Sigmoid colon (tissue), 4 donors: ENCODE results near the gene TLCD3A.

ENCODE experiments used
- EP300 ChIP-seq, 4 donors: sonication (generic); formaldehyde crosslinking; IDR thresholded peaks; one replicate each; pipeline ENCODE4 v1.6.1; 2017; ENCODE audit warnings: antibody characterized with exemption in 4 of 4
- POLR2A ChIP-seq, 2 donors: fragments of 450-650 bp; IDR thresholded peaks; one replicate each; pipeline ENCODE4 v1.6.1; 2016; ENCODE audit warnings: antibody characterized with exemption in 2 of 2, mild to moderate bottlenecking in 2 of 2, moderate library complexity in 2 of 2
- POLR2AphosphoS5 ChIP-seq, 4 donors: sonication (generic); formaldehyde crosslinking; IDR thresholded peaks; one replicate each; pipeline ENCODE4 v1.6.1; 2017; ENCODE audit warnings: antibody characterized with exemption in 4 of 4
- TF ChIP-seq, protein P1 (sequence below), 4 experiments: fragments of 450-650 bp in 3 of 4; fragments of 200-600 bp in 1 of 4; IDR thresholded peaks; one replicate each; pipeline ENCODE4 v1.5.1; 2016 to 2019; ENCODE audit warnings: antibody characterized with exemption in 4 of 4, mild to moderate bottlenecking in 3 of 4, moderate library complexity in 2 of 4

DNA sequence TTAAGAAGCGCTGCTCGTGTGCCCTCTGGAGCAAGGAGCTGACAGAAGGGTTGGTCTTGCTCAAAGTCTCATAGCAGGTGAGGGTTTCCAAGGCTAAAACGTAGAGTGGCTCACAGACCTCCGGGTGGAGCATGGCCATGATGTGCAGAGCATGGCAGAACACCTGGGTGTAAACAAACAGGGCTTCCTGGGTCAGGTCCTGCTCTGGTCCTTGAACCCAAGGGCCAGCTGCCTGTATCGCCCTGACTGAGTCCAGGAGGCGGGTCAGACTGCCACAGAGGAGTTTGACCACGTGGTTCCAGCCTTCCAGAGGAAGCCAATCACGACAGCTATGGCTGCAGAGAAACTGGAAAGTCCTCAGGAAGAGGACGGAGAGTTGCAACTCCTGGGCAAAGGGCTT, 12.5 kb downstream of the TLCD3A start:
- TF ChIP-seq, protein P1, sequence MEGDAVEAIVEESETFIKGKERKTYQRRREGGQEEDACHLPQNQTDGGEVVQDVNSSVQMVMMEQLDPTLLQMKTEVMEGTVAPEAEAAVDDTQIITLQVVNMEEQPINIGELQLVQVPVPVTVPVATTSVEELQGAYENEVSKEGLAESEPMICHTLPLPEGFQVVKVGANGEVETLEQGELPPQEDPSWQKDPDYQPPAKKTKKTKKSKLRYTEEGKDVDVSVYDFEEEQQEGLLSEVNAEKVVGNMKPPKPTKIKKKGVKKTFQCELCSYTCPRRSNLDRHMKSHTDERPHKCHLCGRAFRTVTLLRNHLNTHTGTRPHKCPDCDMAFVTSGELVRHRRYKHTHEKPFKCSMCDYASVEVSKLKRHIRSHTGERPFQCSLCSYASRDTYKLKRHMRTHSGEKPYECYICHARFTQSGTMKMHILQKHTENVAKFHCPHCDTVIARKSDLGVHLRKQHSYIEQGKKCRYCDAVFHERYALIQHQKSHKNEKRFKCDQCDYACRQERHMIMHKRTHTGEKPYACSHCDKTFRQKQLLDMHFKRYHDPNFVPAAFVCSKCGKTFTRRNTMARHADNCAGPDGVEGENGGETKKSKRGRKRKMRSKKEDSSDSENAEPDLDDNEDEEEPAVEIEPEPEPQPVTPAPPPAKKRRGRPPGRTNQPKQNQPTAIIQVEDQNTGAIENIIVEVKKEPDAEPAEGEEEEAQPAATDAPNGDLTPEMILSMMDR (IDR thresholded peaks at IDR 0.05), result no peak
- TF ChIP-seq POLR2AphosphoS5 (IDR thresholded peaks at IDR 0.05) (no peak), POLR2A (IDR thresholded peaks at IDR 0.05) (no peak), EP300 (IDR thresholded peaks at IDR 0.05) (no peak)
